Measurements from ENCODE around the gene NCAM1.

Gene NCAM1

GRCh38 chr11:112968941-112969713 lies 7.9 kb downstream of the NCAM1 start:
- TF ChIP-seq, protein P1, sequence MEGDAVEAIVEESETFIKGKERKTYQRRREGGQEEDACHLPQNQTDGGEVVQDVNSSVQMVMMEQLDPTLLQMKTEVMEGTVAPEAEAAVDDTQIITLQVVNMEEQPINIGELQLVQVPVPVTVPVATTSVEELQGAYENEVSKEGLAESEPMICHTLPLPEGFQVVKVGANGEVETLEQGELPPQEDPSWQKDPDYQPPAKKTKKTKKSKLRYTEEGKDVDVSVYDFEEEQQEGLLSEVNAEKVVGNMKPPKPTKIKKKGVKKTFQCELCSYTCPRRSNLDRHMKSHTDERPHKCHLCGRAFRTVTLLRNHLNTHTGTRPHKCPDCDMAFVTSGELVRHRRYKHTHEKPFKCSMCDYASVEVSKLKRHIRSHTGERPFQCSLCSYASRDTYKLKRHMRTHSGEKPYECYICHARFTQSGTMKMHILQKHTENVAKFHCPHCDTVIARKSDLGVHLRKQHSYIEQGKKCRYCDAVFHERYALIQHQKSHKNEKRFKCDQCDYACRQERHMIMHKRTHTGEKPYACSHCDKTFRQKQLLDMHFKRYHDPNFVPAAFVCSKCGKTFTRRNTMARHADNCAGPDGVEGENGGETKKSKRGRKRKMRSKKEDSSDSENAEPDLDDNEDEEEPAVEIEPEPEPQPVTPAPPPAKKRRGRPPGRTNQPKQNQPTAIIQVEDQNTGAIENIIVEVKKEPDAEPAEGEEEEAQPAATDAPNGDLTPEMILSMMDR (IDR thresholded peaks at IDR 0.05; ENCODE audit: low read depth, low read length): no peak
- no peak for DNase-seq (ENCODE audit: extremely low read depth, low read depth)

DNA sequence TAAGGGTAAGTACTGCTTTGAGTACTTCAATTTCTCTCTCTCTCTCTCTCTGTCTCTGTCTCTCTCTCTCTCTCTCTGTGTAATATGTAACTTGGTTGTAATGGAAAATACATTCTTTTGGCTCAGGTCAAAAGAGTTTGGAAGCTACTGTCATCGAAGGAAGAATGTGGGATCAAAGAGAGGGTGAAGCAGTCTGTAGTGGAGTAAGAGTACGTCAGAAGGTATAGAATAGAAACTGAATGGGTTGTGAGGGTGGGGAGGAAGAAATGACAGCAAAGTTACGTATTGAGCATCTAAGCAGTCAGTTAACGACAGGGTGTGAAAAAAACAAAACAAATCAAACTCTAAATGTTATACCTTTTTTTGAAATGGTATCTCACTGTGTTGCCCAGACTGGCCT lies 10.0 kb downstream of the NCAM1 start:
- DNase-seq (ENCODE audit: extremely low read depth, low read depth): no peak
- TF ChIP-seq, protein P1 (IDR thresholded peaks at IDR 0.05; ENCODE audit: low read depth, low read length): no peak

GRCh38 chr11:112971827-112972226 lies 10.6 kb downstream of the NCAM1 start:
- TF ChIP-seq, protein P1 (IDR thresholded peaks at IDR 0.05; ENCODE audit: low read depth, low read length): no peak
- no peak for DNase-seq (ENCODE audit: extremely low read depth, low read depth)

DNA sequence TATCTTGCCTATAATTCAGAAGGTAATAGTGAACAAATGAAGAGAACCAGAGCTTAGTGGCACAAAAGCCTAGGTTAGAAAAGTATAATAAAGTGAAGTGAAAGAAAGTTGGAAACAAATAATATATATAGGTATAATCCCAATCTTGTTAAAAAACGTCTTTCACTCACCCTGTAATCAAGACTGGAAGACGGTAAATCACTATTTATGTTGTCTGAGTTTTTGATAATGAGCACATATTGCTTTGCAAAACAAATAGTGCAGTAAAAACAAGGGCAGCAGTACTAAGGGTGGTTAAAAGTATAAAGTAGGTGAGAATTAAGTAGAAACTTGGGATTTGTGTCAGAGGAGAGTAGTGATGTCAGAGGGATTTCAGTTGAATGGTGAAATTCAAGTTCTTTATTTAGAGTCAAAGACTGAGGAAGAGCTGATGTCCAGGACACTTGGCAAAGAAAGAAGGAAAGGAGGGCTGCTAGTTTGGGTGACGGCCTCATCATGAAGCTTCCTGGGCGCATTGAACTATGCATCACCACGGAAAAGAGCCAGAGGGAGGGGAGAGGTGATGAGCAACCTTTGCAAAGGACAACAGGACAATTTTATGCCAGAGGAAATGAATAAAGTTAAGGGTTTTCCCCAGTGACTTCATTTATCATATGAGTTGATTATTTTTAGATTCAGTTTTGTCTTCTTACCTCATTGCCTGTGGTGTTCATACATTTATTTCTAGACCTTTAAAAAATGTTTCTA lies 11.4 kb downstream of the NCAM1 start:
- TF ChIP-seq, protein P1 (IDR thresholded peaks at IDR 0.05; ENCODE audit: low read depth, low read length): no peak
- DNase-seq (ENCODE audit: extremely low read depth, low read depth): no peak

- TF ChIP-seq, protein P1 (IDR thresholded peaks at IDR 0.05; ENCODE audit: low read depth, low read length): no peak
- no peak for DNase-seq (ENCODE audit: extremely low read depth, low read depth)
Measured at GRCh38 chr11:112975051-112975450, 13.8 kb downstream of the NCAM1 start.

DNA sequence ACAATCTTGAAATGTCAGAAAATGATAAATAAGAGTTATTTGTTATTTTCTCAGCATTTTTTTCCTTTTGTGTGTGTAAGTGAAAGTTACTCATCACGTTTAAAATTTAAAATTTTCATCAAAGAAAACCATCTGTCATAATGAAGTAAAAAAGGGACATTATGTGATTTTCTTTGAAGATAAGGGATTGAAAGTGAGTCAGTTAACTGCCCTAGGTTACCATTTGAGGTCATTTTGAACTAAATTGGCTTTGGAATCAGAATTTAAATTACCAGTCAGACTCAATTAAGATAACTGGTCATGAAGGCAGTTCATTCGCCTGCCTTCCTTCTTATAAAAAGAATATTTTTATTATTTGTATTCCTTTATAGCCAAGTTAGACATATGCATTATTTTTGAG lies 14.3 kb downstream of the NCAM1 start:
- TF ChIP-seq, protein P1 (IDR thresholded peaks at IDR 0.05; ENCODE audit: low read depth, low read length): no peak
- no peak for DNase-seq (ENCODE audit: extremely low read depth, low read depth)

DNA sequence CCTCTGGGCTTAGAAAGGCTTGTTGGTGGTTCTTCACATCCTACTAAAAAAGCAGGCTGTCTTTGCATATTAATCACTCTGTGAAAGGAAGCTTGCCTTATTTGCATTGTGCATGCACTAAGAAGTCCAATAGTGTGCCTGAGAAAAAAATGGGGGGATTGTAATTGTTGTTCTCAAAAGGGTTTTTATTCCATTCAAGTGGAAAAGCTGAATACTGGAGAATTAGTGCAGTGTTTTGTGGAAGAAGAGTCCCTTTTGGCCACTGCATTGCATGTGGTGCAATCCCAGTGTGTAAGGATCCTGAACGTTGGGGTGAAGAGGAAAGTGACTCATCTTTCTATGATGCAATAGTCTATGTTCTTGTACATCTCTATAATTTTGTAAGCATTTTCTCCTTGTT lies 16.5 kb downstream of the NCAM1 start:
- DNase-seq (ENCODE audit: extremely low read depth, low read depth): no peak
- TF ChIP-seq, protein P1 (IDR thresholded peaks at IDR 0.05; ENCODE audit: low read depth, low read length): no peak
